Cardiac muscle cell (in vitro differentiated cells and primary cell): ENCODE data around the gene HS6ST3. TPM values are rescaled to one million over a fixed set of nuclear protein-coding genes. Genes with fewer than 3 reads are reported as not detected.
A peak's percentile ranks its signal among the peaks of the same experiment; 100 is the strongest.

Experiments
- DNase-seq, 2 donors: peaks; one replicate each; pipeline versions ENCODE4 v3.0.0 to v3.0.0-alpha.2; 2010 to 2017; ENCODE audit warnings: low read depth in 1 of 2, low spot score in 1 of 2
- H3K27ac ChIP-seq: fragments of 200-600 bp; sonication (generic); 2 replicates; pipeline ENCODE4 v1.5.1; 2016
- H3K27me3 ChIP-seq: fragments of 200-600 bp; sonication (generic); 2 replicates; pipeline ENCODE4 v1.6.0; 2016; ENCODE audit warnings: control low read depth
- H3K36me3 ChIP-seq: fragments of 200-600 bp; sonication (generic); 2 replicates; pipeline ENCODE4 v1.5.1; 2016; ENCODE audit warnings: control low read depth
- H3K4me1 ChIP-seq: fragments of 200-600 bp; sonication (generic); 2 replicates; pipeline ENCODE4 v1.8.1; 2017; ENCODE audit warnings: low read depth, mild to moderate bottlenecking, mixed run types
- H3K4me3 ChIP-seq: fragments of 200-600 bp; sonication (generic); 2 replicates; pipeline ENCODE4 v1.5.1; 2016; ENCODE audit warnings: mild to moderate bottlenecking
- H3K9me3 ChIP-seq: fragments of 200-600 bp; sonication (generic); 2 replicates; pipeline ENCODE4 v1.5.1; 2017; ENCODE audit warnings: low read depth, mild to moderate bottlenecking, control low read depth
- polyA plus RNA-seq: library from polyadenylated mRNA; unstranded; fragments of >200 nt; fragmentation: Nextera tagmentation; extraction: Ambion mirVana; gene quantifications from 2 replicates; pipeline ENCODE4 v1.2.1, GENCODE V29; 2016
- total RNA-seq: library from RNA; depleted of rRNA; stranded (reverse); fragments of >200 nt; gene quantifications from 2 replicates; pipeline ENCODE4 v1.2.3, GENCODE V29; 2016
- TF ChIP-seq, protein P1 (sequence below): IDR thresholded peaks from 2 replicates; pipeline ENCODE4 v1.5.1; 2012; ENCODE audit warnings: low read depth, mild to moderate bottlenecking, low read length

Gene HS6ST3
- total and polyA plus RNA-seq, 2 experiments from 2014 or later, result 0.38 to 0.39 TPM

GRCh38 chr13:96460609-96461008 is 370.7 kb downstream of the HS6ST3 start:
- DNase-seq, result peak; percentile 0 to 44
- H3K4me3 ChIP-seq, result no peak overlapping the region
- H3K4me1 ChIP-seq, result no peaks in the 10 kb centered on the region
- TF ChIP-seq, protein P1, sequence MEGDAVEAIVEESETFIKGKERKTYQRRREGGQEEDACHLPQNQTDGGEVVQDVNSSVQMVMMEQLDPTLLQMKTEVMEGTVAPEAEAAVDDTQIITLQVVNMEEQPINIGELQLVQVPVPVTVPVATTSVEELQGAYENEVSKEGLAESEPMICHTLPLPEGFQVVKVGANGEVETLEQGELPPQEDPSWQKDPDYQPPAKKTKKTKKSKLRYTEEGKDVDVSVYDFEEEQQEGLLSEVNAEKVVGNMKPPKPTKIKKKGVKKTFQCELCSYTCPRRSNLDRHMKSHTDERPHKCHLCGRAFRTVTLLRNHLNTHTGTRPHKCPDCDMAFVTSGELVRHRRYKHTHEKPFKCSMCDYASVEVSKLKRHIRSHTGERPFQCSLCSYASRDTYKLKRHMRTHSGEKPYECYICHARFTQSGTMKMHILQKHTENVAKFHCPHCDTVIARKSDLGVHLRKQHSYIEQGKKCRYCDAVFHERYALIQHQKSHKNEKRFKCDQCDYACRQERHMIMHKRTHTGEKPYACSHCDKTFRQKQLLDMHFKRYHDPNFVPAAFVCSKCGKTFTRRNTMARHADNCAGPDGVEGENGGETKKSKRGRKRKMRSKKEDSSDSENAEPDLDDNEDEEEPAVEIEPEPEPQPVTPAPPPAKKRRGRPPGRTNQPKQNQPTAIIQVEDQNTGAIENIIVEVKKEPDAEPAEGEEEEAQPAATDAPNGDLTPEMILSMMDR, result no peak
- H3K36me3 ChIP-seq, result no peaks in the 10 kb centered on the region
- no peaks in the 10 kb centered on the region for H3K27me3 ChIP-seq
- H3K27ac ChIP-seq, result no peak overlapping the region
- no peaks in the 10 kb centered on the region for H3K9me3 ChIP-seq

DNA sequence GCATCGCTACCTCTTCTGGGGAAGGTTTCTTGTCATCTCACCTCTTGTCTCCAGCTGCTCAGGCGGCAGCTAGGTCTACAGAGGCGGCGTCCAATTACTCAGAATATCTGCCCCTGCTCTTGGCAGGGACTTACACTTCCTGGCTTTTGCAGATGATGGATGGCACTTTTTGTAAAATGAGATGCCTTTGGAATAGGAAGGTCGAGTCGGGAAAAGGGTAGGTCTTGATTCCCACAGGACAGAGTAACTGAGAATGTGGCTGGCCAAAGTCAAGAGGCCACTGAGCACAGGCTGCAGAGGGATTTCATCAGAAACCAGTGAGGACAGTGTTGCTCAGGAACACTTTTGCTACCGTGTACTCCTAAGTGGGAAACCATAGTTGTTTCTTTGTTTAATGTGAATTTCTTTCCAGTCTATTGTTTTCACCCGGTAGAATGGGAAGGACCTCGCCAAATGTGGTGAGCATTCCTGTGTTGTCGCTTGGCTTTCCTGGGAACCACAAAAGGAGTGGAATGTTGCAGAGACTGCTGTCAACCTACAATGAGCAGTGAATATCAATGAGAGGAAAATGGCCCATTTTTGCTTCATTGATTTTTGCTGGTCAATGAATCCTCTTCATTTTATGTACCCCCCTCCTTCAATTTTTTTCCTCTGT is 383.7 kb downstream of the HS6ST3 start:
- peak in 1 of 2 donors; percentile 3 for DNase-seq

GRCh38 chr13:96474181-96474557 is 384.3 kb downstream of the HS6ST3 start:
- H3K27ac ChIP-seq, result no peak overlapping the region
- H3K4me3 ChIP-seq, result no peak overlapping the region

More for the DNA sequence above, 383.7 kb downstream of the HS6ST3 start:
- Histone ChIP-seq H3K4me1 (peaks cover 14% of the 10 kb centered on the region), H3K36me3 (no peaks in the 10 kb centered on the region), H3K9me3 (no peaks in the 10 kb centered on the region), H3K27ac (peak overlapping the region; percentile 31), H3K27me3 (no peaks in the 10 kb centered on the region), H3K4me3 (no peak overlapping the region)
- TF ChIP-seq, protein P1, result no peak

DNA sequence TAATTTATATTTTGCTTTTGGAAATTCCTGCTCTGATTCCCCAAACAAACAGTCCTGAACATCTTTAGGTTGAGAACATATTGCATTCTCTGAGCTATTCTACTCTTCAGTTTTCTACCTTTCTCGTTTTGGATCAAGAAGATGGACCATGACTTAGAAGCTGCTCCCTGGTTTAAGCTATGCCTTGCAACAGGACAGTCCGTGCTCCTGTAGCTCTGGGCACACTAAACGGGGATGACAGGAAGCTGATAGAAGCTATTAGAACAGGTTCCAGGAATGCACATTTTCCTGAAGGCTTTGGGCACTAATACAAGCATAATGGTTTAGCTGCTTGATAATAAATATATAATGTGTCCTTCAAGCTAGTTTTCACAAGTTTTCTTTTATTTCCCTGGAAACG is 385.2 kb downstream of the HS6ST3 start:
- DNase-seq, result peak in 1 of 2 donors; percentile 9
- no peaks in the 10 kb centered on the region for H3K9me3 ChIP-seq
- H3K4me1 ChIP-seq, result peaks cover 9% of the 10 kb centered on the region
- no peaks in the 10 kb centered on the region for H3K27me3 ChIP-seq
- H3K4me3 ChIP-seq, result no peak overlapping the region
- no peak overlapping the region for H3K27ac ChIP-seq
- TF ChIP-seq, protein P1, result no peak
- H3K36me3 ChIP-seq, result no peaks in the 10 kb centered on the region

More at GRCh38 chr13:96474181-96474557, 384.3 kb downstream of the HS6ST3 start:
- Histone ChIP-seq H3K4me1 (peaks cover 12% of the 10 kb centered on the region), H3K36me3 (no peaks in the 10 kb centered on the region), H3K27me3 (no peaks in the 10 kb centered on the region), H3K9me3 (no peaks in the 10 kb centered on the region)
- DNase-seq, result no peak
- TF ChIP-seq, protein P1, result no peak

GRCh38 chr13:96481482-96481881 is 391.6 kb downstream of the HS6ST3 start:
- Histone ChIP-seq H3K36me3 (no peaks in the 10 kb centered on the region), H3K4me1 (no peaks in the 10 kb centered on the region), H3K27me3 (no peaks in the 10 kb centered on the region), H3K9me3 (no peaks in the 10 kb centered on the region), H3K4me3 (no peak overlapping the region), H3K27ac (no peak overlapping the region)
- TF ChIP-seq, protein P1, result no peak
- DNase-seq, result no peak
